ENCODE results near the gene CCL15. TPM values are rescaled to one million over a fixed set of nuclear protein-coding genes. Genes with fewer than 3 reads are reported as not detected.

The CCL15 gene
- total and polyA plus RNA-seq, 2 of the 13 experiments (the other 11 are each of a cell fraction or from before 2014, with no cell fraction given) = 29.2 to 45.9 TPM

GRCh38 chr17:35969558-35970380, 31.6 kb downstream of the CCL15 start (continued):
- TF ChIP-seq MAFK (conservative IDR thresholded peaks at IDR 0.05 in 1 of 2, IDR thresholded peaks at IDR 0.05 in 1 of 2; ENCODE audit: low read length in 2 of 2) (0 out of 4 replicates have a peak, but pooled peaks of 1 of the 2 experiments have one; percentile 9), SALL1 (CRISPR knock-in tag; IDR thresholded peaks at IDR 0.05) (peak; percentile 45), ZKSCAN1 (IDR thresholded peaks at IDR 0.05; ENCODE audit: low read length) (no peak), FUBP1 (CRISPR knock-in tag; IDR thresholded peaks at IDR 0.05; ENCODE audit: borderline replicate concordance) (no peak), FOXO1 (CRISPR knock-in tag; IDR thresholded peaks at IDR 0.05) (peak; percentile 14; the same call in 1 of the 2 replicates), KDM2A (CRISPR knock-in tag; IDR thresholded peaks at IDR 0.05; ENCODE audit: borderline replicate concordance, low read depth) (peak; percentile 41; the same call in 1 of the 2 replicates), HIVEP1 (CRISPR knock-in tag; IDR thresholded peaks at IDR 0.05) (0 out of 2 replicates have a peak, but pooled peaks have one; percentile 31), HMGXB4 (CRISPR knock-in tag; IDR thresholded peaks at IDR 0.05; ENCODE audit: borderline replicate concordance in 1 of 2, low read depth in 1 of 2) (0 out of 4 replicates have a peak, but pooled peaks of 1 of the 2 experiments have one; percentile 44), STAG1 (CRISPR knock-in tag; IDR thresholded peaks at IDR 0.05) (peak; percentile 97)
